Measurements from ENCODE around the gene ARIH1. TPM values are rescaled to one million over a fixed set of nuclear protein-coding genes. Genes with fewer than 3 reads are reported as not detected.
"Not testable (repeated sequence)": the region's sequence is repeated elsewhere in the genome, so short reads cannot be mapped to it uniquely, and the experiment has no call there.

ARIH1 gene
- total RNA-seq, 2 donors from 2014 or later, result 28.6 to 88.4 TPM

DNA sequence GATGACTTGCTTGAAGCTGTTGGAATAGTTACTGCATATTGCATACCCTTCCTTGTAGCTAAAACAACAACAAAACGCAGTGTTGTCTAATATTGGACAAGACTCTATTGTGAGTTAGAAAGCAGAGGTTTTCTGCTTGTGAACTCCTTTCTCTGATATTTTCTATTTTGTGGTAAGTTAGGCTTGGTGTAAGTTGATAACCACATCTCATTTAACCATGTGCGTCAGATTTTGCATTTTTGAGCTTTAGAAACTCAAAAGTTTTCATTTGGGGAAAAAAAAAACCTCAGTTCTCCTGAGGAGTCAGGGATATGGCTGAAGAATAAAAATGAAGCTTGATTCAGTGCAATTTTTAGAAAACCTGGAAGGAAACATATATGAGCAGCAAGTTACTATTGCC is 1.5 kb downstream of the ARIH1 start:
- Histone ChIP-seq H3K4me3 (peak overlapping the region; percentile 95), H3K9me3 (no peaks in the 10 kb centered on the region), H3K36me3 (no peaks in the 10 kb centered on the region), H3K27me3 (replicated peaks; ENCODE audit: insufficient read depth) (no peaks in the 10 kb centered on the region), H3K27ac (peak overlapping the region; percentile 97 to 100), H3K4me1 (ENCODE audit: control insufficient read depth in 1 of 2, low read depth in 2 of 2) (peaks cover 30 to 63% of the 10 kb centered on the region in 2 donors)
- ATAC-seq (ENCODE audit: insufficient number of reproducible peaks, low FRiP score, low read depth) (no peak), DNase-seq (ENCODE audit: low spot score) (no peak)
- TF ChIP-seq, protein P1, sequence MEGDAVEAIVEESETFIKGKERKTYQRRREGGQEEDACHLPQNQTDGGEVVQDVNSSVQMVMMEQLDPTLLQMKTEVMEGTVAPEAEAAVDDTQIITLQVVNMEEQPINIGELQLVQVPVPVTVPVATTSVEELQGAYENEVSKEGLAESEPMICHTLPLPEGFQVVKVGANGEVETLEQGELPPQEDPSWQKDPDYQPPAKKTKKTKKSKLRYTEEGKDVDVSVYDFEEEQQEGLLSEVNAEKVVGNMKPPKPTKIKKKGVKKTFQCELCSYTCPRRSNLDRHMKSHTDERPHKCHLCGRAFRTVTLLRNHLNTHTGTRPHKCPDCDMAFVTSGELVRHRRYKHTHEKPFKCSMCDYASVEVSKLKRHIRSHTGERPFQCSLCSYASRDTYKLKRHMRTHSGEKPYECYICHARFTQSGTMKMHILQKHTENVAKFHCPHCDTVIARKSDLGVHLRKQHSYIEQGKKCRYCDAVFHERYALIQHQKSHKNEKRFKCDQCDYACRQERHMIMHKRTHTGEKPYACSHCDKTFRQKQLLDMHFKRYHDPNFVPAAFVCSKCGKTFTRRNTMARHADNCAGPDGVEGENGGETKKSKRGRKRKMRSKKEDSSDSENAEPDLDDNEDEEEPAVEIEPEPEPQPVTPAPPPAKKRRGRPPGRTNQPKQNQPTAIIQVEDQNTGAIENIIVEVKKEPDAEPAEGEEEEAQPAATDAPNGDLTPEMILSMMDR (IDR thresholded peaks at IDR 0.05), result no peak

DNA sequence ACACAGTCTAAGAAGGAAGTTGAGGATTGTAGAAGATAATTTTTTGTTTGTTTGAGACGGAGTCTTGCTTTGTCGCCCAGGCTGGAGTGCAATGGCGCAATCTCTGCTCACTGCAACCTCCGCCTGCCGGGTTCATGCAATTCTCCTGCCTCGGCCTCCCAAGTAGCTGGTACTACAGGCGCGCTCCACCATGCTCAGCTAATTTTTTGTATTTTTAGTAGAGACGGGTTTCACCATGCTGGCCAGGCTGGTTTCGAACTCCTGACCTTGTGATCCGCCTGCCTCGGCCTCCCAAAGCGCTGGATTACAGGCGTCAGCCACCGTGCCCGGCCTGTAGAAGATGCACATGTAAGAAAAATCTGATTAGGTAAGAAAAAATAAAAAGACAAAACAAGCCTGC is 2.2 kb downstream of the ARIH1 start:
- Histone ChIP-seq H3K4me1 (ENCODE audit: control insufficient read depth in 1 of 2, low read depth in 2 of 2) (peaks cover 36 to 69% of the 10 kb centered on the region in 2 donors), H3K4me3 (peak overlapping the region; percentile 95), H3K27ac (peak overlapping the region in 1 of 2 donors; percentile 97)
- not testable (repeated sequence) for DNase-seq (ENCODE audit: low spot score); ATAC-seq (ENCODE audit: insufficient number of reproducible peaks, low FRiP score, low read depth); H3K27me3 ChIP-seq (replicated peaks; ENCODE audit: insufficient read depth); H3K9me3 ChIP-seq; H3K36me3 ChIP-seq

DNA sequence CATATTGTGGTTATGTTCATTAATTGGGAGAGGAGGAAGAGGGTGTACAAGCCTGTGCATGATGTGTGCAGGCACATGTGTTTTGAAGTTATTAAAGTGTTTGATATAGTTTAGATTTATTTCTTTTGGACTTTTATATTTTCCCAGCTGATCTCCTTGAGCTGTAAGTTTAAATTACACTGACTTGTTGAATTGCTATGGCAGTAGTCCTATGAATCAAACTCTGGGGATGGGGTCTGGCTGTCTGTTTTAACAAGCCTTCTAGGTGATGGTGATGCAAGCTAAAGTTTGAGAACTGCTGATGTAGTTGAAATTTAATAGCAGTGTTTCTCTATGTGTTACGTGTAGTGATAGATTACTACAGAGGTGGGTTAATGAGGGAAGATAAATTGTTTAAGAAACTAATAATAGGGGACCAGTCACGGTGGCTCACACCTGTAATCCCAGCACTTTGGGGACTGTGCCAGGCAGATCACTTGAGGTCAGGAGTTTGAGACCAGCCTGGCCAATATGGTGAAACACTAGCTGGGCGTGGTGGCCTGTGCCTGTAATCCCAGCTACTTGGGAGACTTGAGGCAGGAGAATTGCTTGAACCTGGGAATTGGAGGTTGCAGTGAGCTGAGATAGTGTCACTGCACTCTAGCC is 7.0 kb downstream of the ARIH1 start:
- H3K27me3 ChIP-seq (replicated peaks; ENCODE audit: insufficient read depth), result no peaks in the 10 kb centered on the region
- H3K4me3 ChIP-seq, result no peak overlapping the region
- TF ChIP-seq, protein P1 (IDR thresholded peaks at IDR 0.05), result no peak
- peaks cover 48 to 79% of the 10 kb centered on the region in 2 donors for H3K4me1 ChIP-seq (ENCODE audit: control insufficient read depth in 1 of 2, low read depth in 2 of 2)
- ATAC-seq (ENCODE audit: insufficient number of reproducible peaks, low FRiP score, low read depth) (no peak), DNase-seq (ENCODE audit: low spot score) (no peak)
- H3K9me3 ChIP-seq, result no peaks in the 10 kb centered on the region
- no peaks in the 10 kb centered on the region for H3K36me3 ChIP-seq
- peak overlapping the region in 1 of 2 donors; percentile 20 for H3K27ac ChIP-seq

DNA sequence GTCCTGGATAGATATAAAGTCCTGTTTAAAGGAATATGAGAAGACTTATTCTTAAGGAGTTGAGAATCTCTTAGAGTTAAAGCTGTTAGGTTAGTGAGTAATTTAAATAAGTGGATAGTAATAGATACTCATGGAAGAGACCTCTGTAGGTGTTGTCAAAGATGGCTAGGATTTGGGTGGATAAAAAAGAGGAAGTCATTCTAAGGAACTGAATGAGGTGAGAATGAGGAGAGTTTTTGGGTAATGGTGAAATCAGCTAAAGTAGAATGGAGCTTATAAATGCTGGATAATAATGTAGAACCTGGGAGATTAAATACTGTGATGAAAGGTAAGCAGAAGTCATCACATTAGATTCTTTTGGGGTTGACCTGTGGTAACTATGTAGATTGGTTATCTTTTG is 8.1 kb downstream of the ARIH1 start:
- ATAC-seq (ENCODE audit: insufficient number of reproducible peaks, low FRiP score, low read depth) (no peak), DNase-seq (ENCODE audit: low spot score) (no peak)
- Histone ChIP-seq H3K27me3 (replicated peaks; ENCODE audit: insufficient read depth) (no peaks in the 10 kb centered on the region), H3K4me3 (no peak overlapping the region), H3K27ac (no peak overlapping the region), H3K9me3 (no peaks in the 10 kb centered on the region), H3K36me3 (no peaks in the 10 kb centered on the region), H3K4me1 (ENCODE audit: control insufficient read depth in 1 of 2, low read depth in 2 of 2) (peaks cover 43 to 79% of the 10 kb centered on the region in 2 donors)
- TF ChIP-seq, protein P1 (IDR thresholded peaks at IDR 0.05), result no peak

DNA sequence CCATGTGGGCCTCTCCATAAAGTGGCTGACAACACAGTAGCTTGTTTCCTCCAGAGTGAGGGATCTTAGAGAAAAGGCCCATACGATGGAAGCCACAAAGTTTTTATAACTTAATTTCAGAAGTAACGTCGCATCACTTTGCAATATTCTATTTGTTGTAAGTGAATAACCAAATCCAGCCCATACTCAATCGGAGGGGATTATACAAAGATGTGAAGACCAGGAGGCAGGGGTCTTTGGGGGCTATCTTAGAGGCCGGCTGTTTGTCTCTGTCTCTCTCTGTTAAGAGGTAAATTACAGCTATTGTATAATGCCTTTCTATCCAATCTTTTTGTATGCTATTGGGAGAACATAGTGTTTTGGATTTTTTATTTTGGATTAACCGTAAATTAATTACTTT is 9.1 kb downstream of the ARIH1 start:
- DNase-seq (ENCODE audit: low spot score) (no peak), ATAC-seq (ENCODE audit: insufficient number of reproducible peaks, low FRiP score, low read depth) (no peak)
- TF ChIP-seq, protein P1 (IDR thresholded peaks at IDR 0.05), result no peak
- no peak overlapping the region for H3K27ac ChIP-seq
- no peaks in the 10 kb centered on the region for H3K9me3 ChIP-seq
- H3K27me3 ChIP-seq (replicated peaks; ENCODE audit: insufficient read depth), result no peaks in the 10 kb centered on the region
- H3K4me1 ChIP-seq (ENCODE audit: control insufficient read depth in 1 of 2, low read depth in 2 of 2), result peaks cover 44 to 78% of the 10 kb centered on the region in 2 donors
- H3K4me3 ChIP-seq, result no peak overlapping the region
- H3K36me3 ChIP-seq, result no peaks in the 10 kb centered on the region

DNA sequence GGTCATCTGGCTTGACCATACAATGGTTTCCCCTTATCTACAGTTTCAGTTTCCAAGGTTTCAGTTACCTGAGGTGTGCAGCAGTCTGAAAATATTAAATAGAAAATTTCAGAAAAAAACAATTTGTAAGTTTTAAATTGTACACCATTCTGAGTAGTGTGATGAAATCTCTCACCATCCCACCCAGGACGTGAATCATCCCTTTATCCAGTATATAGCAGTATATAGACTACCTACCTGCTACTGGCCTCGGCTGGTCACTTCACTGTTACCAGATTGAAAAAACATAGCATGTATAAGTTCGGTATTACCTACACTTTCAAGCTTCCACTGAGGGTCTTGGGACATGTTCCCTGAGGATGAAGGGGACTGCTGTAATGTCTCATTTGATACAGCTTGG is 12.0 kb downstream of the ARIH1 start:
- Histone ChIP-seq H3K27ac (no peak overlapping the region), H3K36me3 (no peaks in the 10 kb centered on the region), H3K9me3 (no peaks in the 10 kb centered on the region), H3K27me3 (replicated peaks; ENCODE audit: insufficient read depth) (no peaks in the 10 kb centered on the region), H3K4me3 (no peak overlapping the region), H3K4me1 (ENCODE audit: control insufficient read depth in 1 of 2, low read depth in 2 of 2) (peaks cover 30 to 60% of the 10 kb centered on the region in 2 donors)
- TF ChIP-seq, protein P1 (IDR thresholded peaks at IDR 0.05), result no peak
- DNase-seq (ENCODE audit: low spot score), result no peak
- no peak for ATAC-seq (ENCODE audit: insufficient number of reproducible peaks, low FRiP score, low read depth)
